ENCODE measurements around the gene POU6F2.

POU6F2 gene

GRCh38 chr7:39509436-39509835 lies 531.7 kb downstream of the POU6F2 start:
- H3K79me2 ChIP-seq (ENCODE audit: low read length) = no peaks in the 10 kb centered on the region
- H3K4me2 ChIP-seq (ENCODE audit: low read depth, low read length) = peak overlapping the region; percentile 16; the same call in 1 of the 2 replicates
- H3K27me3 ChIP-seq (replicated peaks; ENCODE audit: insufficient read depth, low read length) = no peaks in the 10 kb centered on the region
- H3F3A ChIP-seq (ENCODE audit: insufficient read depth, low read length) = no peaks in the 10 kb centered on the region
- no peaks in the 10 kb centered on the region for H4K20me1 ChIP-seq (ENCODE audit: insufficient read depth, low read length)
- no peak for DNase-seq
- no peak overlapping the region for H3K4me3 ChIP-seq (ENCODE audit: low read length)
- H3K9me3 ChIP-seq (replicated peaks; ENCODE audit: insufficient read depth, low read length) = no peaks in the 10 kb centered on the region
- peak overlapping the region; percentile 24; the same call in 1 of the 2 replicates for H3K27ac ChIP-seq (ENCODE audit: low read length)
- no peaks in the 10 kb centered on the region for H3K9me2 ChIP-seq (replicated peaks; ENCODE audit: insufficient read depth, low read length)
- peaks cover 14% of the 10 kb centered on the region for H3K4me1 ChIP-seq (ENCODE audit: low read length)
- TF ChIP-seq EZH2 (optimal IDR thresholded peaks at IDR 0.05; ENCODE audit: low read depth, low read length) (no peak), CTCF (IDR thresholded peaks at IDR 0.05; ENCODE audit: low read length) (no peak), EZH2phosphoT487 (IDR thresholded peaks at IDR 0.05; ENCODE audit: low read length) (no peak)
- no peaks in the 10 kb centered on the region for H3K36me3 ChIP-seq (replicated peaks; ENCODE audit: insufficient read depth, low read length)
- peak overlapping the region; percentile 40 for H2AFZ ChIP-seq (ENCODE audit: low read length)
- no peak overlapping the region for H3K9ac ChIP-seq (ENCODE audit: low read length)

- Histone ChIP-seq H3K4me3 (ENCODE audit: low read length) (no peak overlapping the region), H3K27me3 (replicated peaks; ENCODE audit: insufficient read depth, low read length) (no peaks in the 10 kb centered on the region), H4K20me1 (ENCODE audit: insufficient read depth, low read length) (no peaks in the 10 kb centered on the region), H2AFZ (ENCODE audit: low read length) (peak overlapping the region; percentile 40), H3K9ac (ENCODE audit: low read length) (no peak overlapping the region), H3K9me3 (replicated peaks; ENCODE audit: insufficient read depth, low read length) (no peaks in the 10 kb centered on the region), H3K27ac (ENCODE audit: low read length) (peak overlapping the region; percentile 24; the same call in 1 of the 2 replicates), H3K9me2 (replicated peaks; ENCODE audit: insufficient read depth, low read length) (no peaks in the 10 kb centered on the region), H3F3A (ENCODE audit: insufficient read depth, low read length) (no peaks in the 10 kb centered on the region), H3K4me2 (ENCODE audit: low read depth, low read length) (peak overlapping the region; percentile 16; the same call in 1 of the 2 replicates), H3K36me3 (replicated peaks; ENCODE audit: insufficient read depth, low read length) (no peaks in the 10 kb centered on the region), H3K79me2 (ENCODE audit: low read length) (no peaks in the 10 kb centered on the region), H3K4me1 (ENCODE audit: low read length) (peaks cover 14% of the 10 kb centered on the region)
- DNase-seq = peak; percentile 35
- TF ChIP-seq EZH2 (optimal IDR thresholded peaks at IDR 0.05; ENCODE audit: low read depth, low read length) = no peak
- TF ChIP-seq EZH2phosphoT487 (IDR thresholded peaks at IDR 0.05; ENCODE audit: low read length) = no peak
- no peak for TF ChIP-seq CTCF (IDR thresholded peaks at IDR 0.05; ENCODE audit: low read length)
Observed at GRCh38 chr7:39509912-39510311, 532.2 kb downstream of the POU6F2 start.

- Histone ChIP-seq H3K4me1 (ENCODE audit: low read length) (peaks cover 14% of the 10 kb centered on the region), H3K4me3 (ENCODE audit: low read length) (no peak overlapping the region), H3K27me3 (replicated peaks; ENCODE audit: insufficient read depth, low read length) (no peaks in the 10 kb centered on the region), H3F3A (ENCODE audit: insufficient read depth, low read length) (no peaks in the 10 kb centered on the region), H3K4me2 (ENCODE audit: low read depth, low read length) (no peak overlapping the region), H2AFZ (ENCODE audit: low read length) (no peak overlapping the region), H3K9me2 (replicated peaks; ENCODE audit: insufficient read depth, low read length) (no peaks in the 10 kb centered on the region), H4K20me1 (ENCODE audit: insufficient read depth, low read length) (no peaks in the 10 kb centered on the region), H3K36me3 (replicated peaks; ENCODE audit: insufficient read depth, low read length) (no peaks in the 10 kb centered on the region), H3K9ac (ENCODE audit: low read length) (no peak overlapping the region), H3K79me2 (ENCODE audit: low read length) (no peaks in the 10 kb centered on the region), H3K27ac (ENCODE audit: low read length) (no peak overlapping the region), H3K9me3 (replicated peaks; ENCODE audit: insufficient read depth, low read length) (no peaks in the 10 kb centered on the region)
- no peak for DNase-seq
- TF ChIP-seq EZH2 (optimal IDR thresholded peaks at IDR 0.05; ENCODE audit: low read depth, low read length) (no peak), EZH2phosphoT487 (IDR thresholded peaks at IDR 0.05; ENCODE audit: low read length) (no peak), CTCF (IDR thresholded peaks at IDR 0.05; ENCODE audit: low read length) (no peak)
Observed at GRCh38 chr7:39510864-39511354, 533.2 kb downstream of the POU6F2 start.
